Epithelial cell of proximal tubule (primary cell): ENCODE results near the gene EPOP. TPM values are rescaled to one million over a fixed set of nuclear protein-coding genes. Genes with fewer than 3 reads are reported as not detected.

ENCODE experiments used
- DNase-seq: peaks from one replicate; pipeline ENCODE4 v3.0.0-alpha.2; 2011; ENCODE audit warnings: low read depth
- H3K4me3 ChIP-seq: 2 replicates; pipeline ENCODE4 v1.5.1; 2011; ENCODE audit warnings: low read depth, mild to moderate bottlenecking, low read length
- total RNA-seq: library from RNA; depleted of rRNA; stranded (reverse); fragments of >200 nt; gene quantifications from 2 replicates; pipeline ENCODE4 v1.2.3, GENCODE V29; 2015
- TF ChIP-seq, protein P1 (sequence below): conservative IDR thresholded peaks from 2 replicates; pipeline ENCODE4 v1.5.1; 2012; ENCODE audit warnings: low read depth, mild to moderate bottlenecking, low read length

The EPOP gene
- total RNA-seq, 1 donor from 2014 or later, result 4.1 TPM

DNA sequence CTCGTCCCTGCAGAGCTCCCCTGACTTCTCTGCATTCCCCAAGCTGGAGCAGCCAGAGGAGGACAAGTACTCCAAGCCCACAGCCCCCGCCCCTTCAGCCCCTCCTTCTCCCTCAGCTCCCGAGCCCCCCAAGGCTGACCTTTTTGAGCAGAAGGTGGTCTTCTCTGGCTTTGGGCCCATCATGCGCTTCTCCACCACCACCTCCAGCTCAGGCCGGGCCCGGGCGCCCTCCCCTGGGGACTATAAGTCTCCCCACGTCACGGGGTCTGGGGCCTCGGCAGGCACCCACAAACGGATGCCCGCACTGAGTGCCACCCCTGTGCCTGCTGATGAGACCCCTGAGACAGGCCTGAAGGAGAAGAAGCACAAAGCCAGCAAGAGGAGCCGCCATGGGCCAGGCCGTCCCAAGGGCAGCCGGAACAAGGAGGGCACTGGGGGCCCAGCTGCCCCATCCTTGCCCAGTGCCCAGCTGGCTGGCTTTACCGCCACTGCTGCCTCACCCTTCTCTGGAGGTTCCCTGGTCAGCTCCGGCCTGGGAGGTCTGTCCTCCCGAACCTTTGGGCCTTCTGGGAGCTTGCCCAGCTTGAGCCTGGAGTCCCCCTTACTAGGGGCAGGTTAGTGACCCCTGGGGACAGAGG, 41.7 kb upstream of the EPOP start:
- TF ChIP-seq, protein P1, sequence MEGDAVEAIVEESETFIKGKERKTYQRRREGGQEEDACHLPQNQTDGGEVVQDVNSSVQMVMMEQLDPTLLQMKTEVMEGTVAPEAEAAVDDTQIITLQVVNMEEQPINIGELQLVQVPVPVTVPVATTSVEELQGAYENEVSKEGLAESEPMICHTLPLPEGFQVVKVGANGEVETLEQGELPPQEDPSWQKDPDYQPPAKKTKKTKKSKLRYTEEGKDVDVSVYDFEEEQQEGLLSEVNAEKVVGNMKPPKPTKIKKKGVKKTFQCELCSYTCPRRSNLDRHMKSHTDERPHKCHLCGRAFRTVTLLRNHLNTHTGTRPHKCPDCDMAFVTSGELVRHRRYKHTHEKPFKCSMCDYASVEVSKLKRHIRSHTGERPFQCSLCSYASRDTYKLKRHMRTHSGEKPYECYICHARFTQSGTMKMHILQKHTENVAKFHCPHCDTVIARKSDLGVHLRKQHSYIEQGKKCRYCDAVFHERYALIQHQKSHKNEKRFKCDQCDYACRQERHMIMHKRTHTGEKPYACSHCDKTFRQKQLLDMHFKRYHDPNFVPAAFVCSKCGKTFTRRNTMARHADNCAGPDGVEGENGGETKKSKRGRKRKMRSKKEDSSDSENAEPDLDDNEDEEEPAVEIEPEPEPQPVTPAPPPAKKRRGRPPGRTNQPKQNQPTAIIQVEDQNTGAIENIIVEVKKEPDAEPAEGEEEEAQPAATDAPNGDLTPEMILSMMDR, result no peak
- H3K4me3 ChIP-seq, result no peak overlapping the region
- no peak for DNase-seq

DNA sequence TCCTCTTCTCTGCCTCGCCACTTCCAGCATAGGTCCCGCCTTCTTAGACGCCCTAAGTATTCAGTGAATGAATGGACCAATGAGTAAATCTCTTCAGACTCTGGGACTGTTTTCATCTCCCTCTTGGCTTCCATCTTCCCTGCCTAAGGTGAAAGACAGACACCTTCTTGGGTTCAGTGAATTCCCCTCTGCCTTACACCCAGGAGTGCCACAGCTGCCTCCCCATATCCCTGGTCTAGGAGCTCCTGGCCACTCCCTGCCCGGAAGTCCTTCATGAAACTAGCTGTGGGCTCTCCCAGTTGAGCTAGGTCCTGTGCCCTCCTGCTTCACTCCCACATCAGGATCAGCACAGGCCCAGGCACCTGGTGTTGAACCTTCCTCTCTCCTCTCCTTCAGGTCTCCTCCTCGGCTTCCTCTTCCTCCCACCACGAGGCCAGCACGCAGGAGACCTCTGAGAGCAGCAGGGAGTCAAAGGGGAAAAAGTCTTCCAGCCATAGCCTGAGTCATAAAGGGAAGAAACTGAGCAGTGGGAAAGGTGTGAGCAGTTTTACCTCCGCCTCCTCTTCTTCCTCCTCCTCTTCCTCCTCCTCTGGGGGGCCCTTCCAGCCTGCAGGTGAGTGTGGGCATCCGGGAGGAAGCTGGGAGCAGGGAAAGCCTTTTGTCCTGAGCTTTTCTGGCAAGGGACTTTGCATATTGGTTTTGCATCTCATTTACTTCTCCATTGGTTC, 40.6 kb upstream of the EPOP start:
- DNase-seq, result no peak
- TF ChIP-seq, protein P1, result no peak
- no peak overlapping the region for H3K4me3 ChIP-seq

DNA sequence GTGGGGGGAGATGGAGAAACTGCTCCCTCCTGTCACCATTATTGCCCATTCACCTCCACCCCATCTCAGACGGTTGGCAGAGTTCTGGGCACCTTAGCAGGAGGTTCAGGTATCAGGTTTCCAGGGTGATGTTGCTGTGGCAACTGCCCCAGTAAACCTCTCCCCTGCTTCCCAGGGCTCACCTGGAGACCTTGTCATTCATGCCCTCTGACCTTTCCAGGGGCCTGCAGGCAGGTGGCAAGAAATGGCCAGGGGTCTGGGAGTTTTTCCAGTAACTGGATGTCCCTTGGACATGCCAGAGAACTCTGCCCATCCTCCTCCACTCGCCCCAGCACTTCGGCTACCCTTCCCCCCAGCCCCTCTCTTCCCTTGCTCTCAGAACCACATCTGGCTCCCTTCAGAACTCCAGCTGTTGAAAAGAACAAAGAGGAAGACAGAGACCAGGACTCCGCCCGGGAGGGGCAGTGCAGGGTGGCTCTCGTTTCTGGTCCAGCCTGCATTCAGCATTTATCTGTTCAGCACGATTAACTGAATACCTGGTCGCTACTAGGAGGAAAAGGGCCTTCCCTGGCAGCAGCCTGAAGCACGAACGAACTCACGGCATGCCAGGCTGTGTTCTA, 38.8 kb upstream of the EPOP start:
- TF ChIP-seq, protein P1, result no peak
- no peak for DNase-seq
- no peak overlapping the region for H3K4me3 ChIP-seq

DNA sequence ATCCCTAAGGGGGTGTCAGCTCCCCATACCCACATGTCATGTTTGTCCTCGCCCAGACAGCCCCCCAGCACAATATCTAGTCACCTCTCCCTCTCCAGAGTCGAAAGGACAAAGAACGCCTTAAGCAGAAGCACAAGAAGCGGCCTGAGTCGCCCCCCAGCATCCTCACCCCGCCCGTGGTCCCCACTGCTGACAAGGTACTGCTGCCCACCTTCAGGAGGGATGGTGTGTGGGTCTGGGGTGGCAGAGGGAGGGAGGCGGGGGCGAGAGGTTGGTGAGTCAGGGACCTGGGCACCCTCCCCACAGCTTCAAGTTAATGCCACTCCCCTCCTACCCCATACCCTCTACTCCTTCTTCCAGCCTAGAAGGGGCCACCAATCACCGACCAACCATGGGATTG, 37.8 kb upstream of the EPOP start:
- H3K4me3 ChIP-seq, result no peak overlapping the region
- TF ChIP-seq, protein P1, result no peak
- DNase-seq, result no peak

DNA sequence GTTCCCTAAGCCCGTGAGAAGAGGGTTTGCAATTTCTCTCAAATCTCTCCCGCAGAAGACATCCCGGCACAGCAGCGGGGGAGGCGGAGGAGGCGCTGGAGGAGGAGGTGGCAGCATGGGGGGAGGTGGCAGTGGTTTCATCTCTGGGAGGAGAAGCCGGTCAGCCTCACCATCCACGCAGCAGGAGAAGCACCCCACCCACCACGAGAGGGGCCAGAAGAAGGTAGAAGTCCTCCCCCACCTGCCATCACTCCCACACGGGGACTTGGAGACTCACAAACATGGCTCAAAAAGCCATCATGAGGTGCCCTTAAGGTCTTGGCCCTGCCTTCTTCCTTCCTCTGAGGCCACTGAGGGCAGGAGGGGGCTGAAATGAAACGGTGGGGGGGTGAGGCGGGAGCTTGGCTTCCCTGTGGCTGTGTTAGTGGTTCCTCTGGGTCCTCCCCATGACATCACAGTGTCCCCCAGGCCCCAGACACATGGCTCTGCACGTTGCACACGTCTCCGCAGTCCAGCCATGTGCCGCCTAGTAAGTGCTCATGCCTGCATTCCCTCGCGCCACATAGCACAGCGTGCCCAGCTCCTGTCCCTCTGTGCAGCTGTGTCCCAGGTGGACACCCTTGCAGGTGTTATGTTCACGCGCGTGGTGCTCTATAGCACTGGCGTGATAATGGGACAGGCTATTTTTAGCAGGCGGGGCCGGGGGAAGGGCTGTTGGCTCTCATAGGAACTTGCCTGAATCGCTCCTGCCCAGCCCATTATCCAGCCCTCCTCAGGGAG, 37.2 kb upstream of the EPOP start:
- no peak for DNase-seq
- TF ChIP-seq, protein P1, result no peak
- no peak overlapping the region for H3K4me3 ChIP-seq

DNA sequence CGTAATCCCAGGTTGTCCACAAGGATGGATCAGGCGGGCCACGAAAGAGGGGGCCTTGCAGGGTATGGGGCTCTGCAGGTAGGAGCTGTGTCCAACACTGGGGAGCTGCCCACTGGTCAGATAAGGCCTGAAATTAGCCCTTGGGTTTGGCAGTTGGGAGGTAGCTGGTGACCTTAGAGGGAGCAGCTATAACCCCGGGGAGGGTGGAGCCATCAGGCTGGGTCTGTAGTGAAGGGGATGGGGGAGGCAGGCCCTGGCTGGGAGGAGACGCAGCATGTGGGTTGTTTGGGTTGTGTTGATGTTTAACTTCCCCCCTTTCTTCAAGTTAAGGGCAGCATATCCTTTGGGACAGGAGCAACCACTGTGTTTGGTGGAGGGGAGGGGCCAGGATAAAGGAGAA, 36.2 kb upstream of the EPOP start:
- TF ChIP-seq, protein P1, result no peak
- no peak for DNase-seq
- no peak overlapping the region for H3K4me3 ChIP-seq
